Measurements from ENCODE around the gene TBC1D16. TPM values are rescaled to one million over a fixed set of nuclear protein-coding genes. Genes with fewer than 3 reads are reported as not detected.

Gene TBC1D16
- total RNA-seq, 1 experiment from 2014 or later = 96.1 TPM

DNA sequence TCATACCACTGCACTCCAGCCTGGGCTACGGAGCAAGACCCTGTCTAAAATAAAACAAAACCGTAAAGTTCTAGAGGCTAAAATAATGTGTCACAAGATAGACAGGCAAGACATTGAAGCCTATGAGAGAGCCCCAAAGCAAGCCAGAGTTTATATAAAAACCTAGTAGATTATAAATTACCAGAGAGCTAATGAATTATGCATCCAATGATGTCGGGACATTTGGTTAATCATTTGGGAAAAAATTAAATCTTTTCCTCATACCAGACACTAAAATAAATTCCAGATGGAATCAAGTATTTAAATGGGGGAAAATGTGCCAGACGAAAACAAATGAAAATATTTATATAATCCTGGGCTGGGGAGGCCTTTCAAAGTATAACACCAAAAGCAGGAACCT, 25.0 kb upstream of the TBC1D16 start (continued):
- TF ChIP-seq, protein P1, sequence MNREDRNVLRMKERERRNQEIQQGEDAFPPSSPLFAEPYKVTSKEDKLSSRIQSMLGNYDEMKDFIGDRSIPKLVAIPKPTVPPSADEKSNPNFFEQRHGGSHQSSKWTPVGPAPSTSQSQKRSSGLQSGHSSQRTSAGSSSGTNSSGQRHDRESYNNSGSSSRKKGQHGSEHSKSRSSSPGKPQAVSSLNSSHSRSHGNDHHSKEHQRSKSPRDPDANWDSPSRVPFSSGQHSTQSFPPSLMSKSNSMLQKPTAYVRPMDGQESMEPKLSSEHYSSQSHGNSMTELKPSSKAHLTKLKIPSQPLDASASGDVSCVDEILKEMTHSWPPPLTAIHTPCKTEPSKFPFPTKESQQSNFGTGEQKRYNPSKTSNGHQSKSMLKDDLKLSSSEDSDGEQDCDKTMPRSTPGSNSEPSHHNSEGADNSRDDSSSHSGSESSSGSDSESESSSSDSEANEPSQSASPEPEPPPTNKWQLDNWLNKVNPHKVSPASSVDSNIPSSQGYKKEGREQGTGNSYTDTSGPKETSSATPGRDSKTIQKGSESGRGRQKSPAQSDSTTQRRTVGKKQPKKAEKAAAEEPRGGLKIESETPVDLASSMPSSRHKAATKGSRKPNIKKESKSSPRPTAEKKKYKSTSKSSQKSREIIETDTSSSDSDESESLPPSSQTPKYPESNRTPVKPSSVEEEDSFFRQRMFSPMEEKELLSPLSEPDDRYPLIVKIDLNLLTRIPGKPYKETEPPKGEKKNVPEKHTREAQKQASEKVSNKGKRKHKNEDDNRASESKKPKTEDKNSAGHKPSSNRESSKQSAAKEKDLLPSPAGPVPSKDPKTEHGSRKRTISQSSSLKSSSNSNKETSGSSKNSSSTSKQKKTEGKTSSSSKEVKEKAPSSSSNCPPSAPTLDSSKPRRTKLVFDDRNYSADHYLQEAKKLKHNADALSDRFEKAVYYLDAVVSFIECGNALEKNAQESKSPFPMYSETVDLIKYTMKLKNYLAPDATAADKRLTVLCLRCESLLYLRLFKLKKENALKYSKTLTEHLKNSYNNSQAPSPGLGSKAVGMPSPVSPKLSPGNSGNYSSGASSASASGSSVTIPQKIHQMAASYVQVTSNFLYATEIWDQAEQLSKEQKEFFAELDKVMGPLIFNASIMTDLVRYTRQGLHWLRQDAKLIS (CRISPR knock-in tag; IDR thresholded peaks at IDR 0.05; ENCODE audit: borderline replicate concordance) = no peak
- TF ChIP-seq TEAD4 (CRISPR knock-in tag; IDR thresholded peaks at IDR 0.05) = no peak
- TF ChIP-seq, protein P2, sequence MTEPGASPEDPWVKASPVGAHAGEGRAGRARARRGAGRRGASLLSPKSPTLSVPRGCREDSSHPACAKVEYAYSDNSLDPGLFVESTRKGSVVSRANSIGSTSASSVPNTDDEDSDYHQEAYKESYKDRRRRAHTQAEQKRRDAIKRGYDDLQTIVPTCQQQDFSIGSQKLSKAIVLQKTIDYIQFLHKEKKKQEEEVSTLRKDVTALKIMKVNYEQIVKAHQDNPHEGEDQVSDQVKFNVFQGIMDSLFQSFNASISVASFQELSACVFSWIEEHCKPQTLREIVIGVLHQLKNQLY (CRISPR knock-in tag; IDR thresholded peaks at IDR 0.05) = no peak
- no peak for TF ChIP-seq NFYB (CRISPR knock-in tag; conservative IDR thresholded peaks at IDR 0.05; ENCODE audit: low read depth)
- no peak for TF ChIP-seq ZNF416 (CRISPR knock-in tag; IDR thresholded peaks at IDR 0.05)
- no peak for TF ChIP-seq NR2C2 (CRISPR knock-in tag; IDR thresholded peaks at IDR 0.05)
- no peak for TF ChIP-seq NFATC4 (CRISPR knock-in tag; IDR thresholded peaks at IDR 0.05)
- no peak for TF ChIP-seq RORB (CRISPR knock-in tag; IDR thresholded peaks at IDR 0.05)
- TF ChIP-seq, protein P3, sequence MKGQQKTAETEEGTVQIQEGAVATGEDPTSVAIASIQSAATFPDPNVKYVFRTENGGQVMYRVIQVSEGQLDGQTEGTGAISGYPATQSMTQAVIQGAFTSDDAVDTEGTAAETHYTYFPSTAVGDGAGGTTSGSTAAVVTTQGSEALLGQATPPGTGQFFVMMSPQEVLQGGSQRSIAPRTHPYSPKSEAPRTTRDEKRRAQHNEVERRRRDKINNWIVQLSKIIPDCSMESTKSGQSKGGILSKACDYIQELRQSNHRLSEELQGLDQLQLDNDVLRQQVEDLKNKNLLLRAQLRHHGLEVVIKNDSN (CRISPR knock-in tag; IDR thresholded peaks at IDR 0.05) = no peak

DNA sequence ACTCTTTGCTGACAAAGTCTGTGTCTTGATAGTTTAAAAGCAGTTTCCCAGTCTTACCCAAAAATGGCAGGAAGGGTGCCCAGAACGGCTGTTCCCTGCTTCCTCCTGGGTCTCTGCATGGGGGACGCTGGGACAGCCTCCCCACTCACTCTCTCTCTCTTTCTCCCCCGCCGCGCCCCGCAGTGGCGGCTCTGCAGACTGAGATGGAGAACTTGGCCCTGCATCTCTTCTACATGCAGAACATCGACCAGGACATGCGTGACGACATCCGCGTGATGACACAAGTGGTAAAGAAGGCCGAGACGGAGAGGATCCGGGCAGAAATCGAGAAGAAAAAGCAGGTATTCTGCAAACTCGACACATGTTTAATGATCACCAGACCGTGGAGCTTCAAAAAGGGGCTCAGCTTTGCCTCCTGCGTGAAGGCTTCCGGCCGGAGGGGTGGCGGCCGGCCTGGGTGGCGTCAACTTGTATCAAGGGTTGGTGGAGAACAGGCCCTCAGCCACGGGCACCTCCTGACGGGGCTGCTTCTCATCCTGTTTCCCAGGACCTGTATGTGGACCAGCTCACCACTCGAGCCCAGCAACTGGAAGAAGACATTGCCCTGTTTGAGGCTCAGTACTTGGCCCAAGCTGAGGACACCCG, 22.8 kb upstream of the TBC1D16 start:
- Mint-ChIP-seq H3K36me3 (peaks cover 3% of the 10 kb centered on the region), H3K9me3 (no peaks in the 10 kb centered on the region), H3K27ac (0 out of 2 replicates have a peak overlapping the region, but pooled peaks have one; percentile 36), H3K27me3 (ENCODE audit: low read depth) (no peaks in the 10 kb centered on the region), H3K4me1 (peaks cover 16% of the 10 kb centered on the region), H3K4me3 (no peak overlapping the region)
- TF ChIP-seq ZNF317 (CRISPR knock-in tag; IDR thresholded peaks at IDR 0.05; ENCODE audit: borderline replicate concordance, low read depth) (no peak), ZBTB21 (CRISPR knock-in tag; IDR thresholded peaks at IDR 0.05; ENCODE audit: borderline replicate concordance) (no peak), ZNF121 (CRISPR knock-in tag; IDR thresholded peaks at IDR 0.05) (no peak), ZNF138 (CRISPR knock-in tag; conservative IDR thresholded peaks at IDR 0.05) (no peak)
- TF ChIP-seq, protein P4, sequence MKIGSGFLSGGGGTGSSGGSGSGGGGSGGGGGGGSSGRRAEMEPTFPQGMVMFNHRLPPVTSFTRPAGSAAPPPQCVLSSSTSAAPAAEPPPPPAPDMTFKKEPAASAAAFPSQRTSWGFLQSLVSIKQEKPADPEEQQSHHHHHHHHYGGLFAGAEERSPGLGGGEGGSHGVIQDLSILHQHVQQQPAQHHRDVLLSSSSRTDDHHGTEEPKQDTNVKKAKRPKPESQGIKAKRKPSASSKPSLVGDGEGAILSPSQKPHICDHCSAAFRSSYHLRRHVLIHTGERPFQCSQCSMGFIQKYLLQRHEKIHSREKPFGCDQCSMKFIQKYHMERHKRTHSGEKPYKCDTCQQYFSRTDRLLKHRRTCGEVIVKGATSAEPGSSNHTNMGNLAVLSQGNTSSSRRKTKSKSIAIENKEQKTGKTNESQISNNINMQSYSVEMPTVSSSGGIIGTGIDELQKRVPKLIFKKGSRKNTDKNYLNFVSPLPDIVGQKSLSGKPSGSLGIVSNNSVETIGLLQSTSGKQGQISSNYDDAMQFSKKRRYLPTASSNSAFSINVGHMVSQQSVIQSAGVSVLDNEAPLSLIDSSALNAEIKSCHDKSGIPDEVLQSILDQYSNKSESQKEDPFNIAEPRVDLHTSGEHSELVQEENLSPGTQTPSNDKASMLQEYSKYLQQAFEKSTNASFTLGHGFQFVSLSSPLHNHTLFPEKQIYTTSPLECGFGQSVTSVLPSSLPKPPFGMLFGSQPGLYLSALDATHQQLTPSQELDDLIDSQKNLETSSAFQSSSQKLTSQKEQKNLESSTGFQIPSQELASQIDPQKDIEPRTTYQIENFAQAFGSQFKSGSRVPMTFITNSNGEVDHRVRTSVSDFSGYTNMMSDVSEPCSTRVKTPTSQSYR (CRISPR knock-in tag; IDR thresholded peaks at IDR 0.05) = no peak
- TF ChIP-seq, protein P5, sequence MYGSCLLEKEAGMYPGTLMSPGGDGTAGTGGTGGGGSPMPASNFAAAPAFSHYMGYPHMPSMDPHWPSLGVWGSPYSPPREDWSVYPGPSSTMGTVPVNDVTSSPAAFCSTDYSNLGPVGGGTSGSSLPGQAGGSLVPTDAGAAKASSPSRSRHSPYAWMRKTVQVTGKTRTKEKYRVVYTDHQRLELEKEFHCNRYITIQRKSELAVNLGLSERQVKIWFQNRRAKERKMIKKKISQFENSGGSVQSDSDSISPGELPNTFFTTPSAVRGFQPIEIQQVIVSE (CRISPR knock-in tag; IDR thresholded peaks at IDR 0.05; ENCODE audit: borderline replicate concordance) = no peak
- TF ChIP-seq, protein P6, sequence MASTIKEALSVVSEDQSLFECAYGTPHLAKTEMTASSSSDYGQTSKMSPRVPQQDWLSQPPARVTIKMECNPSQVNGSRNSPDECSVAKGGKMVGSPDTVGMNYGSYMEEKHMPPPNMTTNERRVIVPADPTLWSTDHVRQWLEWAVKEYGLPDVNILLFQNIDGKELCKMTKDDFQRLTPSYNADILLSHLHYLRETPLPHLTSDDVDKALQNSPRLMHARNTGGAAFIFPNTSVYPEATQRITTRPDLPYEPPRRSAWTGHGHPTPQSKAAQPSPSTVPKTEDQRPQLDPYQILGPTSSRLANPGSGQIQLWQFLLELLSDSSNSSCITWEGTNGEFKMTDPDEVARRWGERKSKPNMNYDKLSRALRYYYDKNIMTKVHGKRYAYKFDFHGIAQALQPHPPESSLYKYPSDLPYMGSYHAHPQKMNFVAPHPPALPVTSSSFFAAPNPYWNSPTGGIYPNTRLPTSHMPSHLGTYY (CRISPR knock-in tag; IDR thresholded peaks at IDR 0.05) = no peak
- ChIA-PET POLR2A (interaction anchor here (0.7 kb wide), 1 partner anchor 9 kb away, joined by 4 read pairs; no protein-coding TSS in a partner anchor), CTCF (interaction anchor here (1.0 to 1.7 kb wide), 2 partner anchors 43 to 50 kb away, joined by 5 read pairs; partner anchors contain the start of gene GAA)
- no peak for ATAC-seq
- no peak for DNase-seq (ENCODE audit: low spot score)
